BLaER1 (cell line): Measurements from ENCODE around the gene PTPRG.
"Not testable (repeated sequence)": the region's sequence is repeated elsewhere in the genome, so short reads cannot be mapped to it uniquely, and the experiment has no call there.

Experiments
- H3K27ac ChIP-seq: shearing (Covaris generic); formaldehyde crosslinking; 2 replicates; pipeline ENCODE4 v1.8.1; 2022
- H3K27me3 ChIP-seq: shearing (Covaris generic); formaldehyde crosslinking; 2 replicates; pipeline ENCODE4 v1.8.1; 2022
- H3K36me3 ChIP-seq: shearing (Covaris generic); formaldehyde crosslinking; 2 replicates; pipeline ENCODE4 v1.8.1; 2022
- H3K4me1 ChIP-seq: shearing (Covaris generic); formaldehyde crosslinking; 2 replicates; pipeline ENCODE4 v1.8.1; 2022
- H3K4me2 ChIP-seq: shearing (Covaris generic); formaldehyde crosslinking; 2 replicates; pipeline ENCODE4 v1.8.1; 2022
- H3K4me3 ChIP-seq: shearing (Covaris generic); formaldehyde crosslinking; 2 replicates; pipeline ENCODE4 v1.8.1; 2022
- H3K9ac ChIP-seq: shearing (Covaris generic); formaldehyde crosslinking; 2 replicates; pipeline ENCODE4 v1.8.1; 2022
- H3K9me3 ChIP-seq: shearing (Covaris generic); formaldehyde crosslinking; 2 replicates; pipeline ENCODE4 v1.8.1; 2022
- H4K20me1 ChIP-seq: shearing (Covaris generic); formaldehyde crosslinking; 2 replicates; pipeline ENCODE4 v1.8.1; 2022
- Cebpa-rat ChIP-seq: shearing (Covaris generic); IDR thresholded peaks from 2 replicates; pipeline ENCODE4 v1.8.1; 2022

Gene PTPRG

DNA sequence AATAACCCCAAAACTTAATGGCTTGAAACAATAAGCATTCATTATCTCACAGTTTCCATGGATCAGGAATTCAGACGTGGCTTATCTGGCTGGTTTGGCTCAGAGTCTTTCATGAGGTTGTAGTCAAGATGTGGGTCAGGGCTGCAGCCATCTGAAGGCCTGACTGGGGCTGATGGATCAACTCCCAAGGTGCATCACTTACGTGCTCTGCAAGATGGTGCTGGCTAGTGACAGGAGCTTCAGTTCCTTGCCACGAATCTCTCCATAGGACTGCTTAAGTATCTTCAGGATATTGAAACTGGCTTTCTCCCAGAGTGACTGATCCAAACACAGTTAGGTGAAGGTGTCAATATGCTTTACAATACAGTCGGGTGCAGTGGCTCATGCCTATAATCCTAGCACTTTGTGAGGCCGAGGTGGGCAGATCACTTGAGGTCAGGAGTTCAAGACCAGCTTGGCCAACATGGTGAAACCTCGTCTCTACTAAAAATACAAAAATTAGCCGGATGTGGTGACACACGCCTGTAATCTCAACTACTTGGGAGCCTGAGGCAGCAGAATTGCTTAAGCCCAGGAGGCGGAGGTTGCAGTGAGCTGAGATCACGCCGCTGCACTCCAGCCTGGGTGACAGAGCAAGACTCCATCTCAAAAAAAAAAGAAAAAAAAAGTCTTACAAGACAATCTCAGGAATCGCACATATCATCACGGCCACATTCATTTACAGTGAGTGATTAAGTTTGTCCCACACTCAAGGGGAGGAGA is 28.5 kb upstream of the PTPRG start:
- Histone ChIP-seq H3K4me1 (peaks cover 8% of the 10 kb centered on the region), H3K4me2 (no peak overlapping the region), H3K4me3 (no peak overlapping the region), H3K9ac (no peak overlapping the region), H3K27ac (no peak overlapping the region), H3K9me3 (no peaks in the 10 kb centered on the region), H3K27me3 (no peaks in the 10 kb centered on the region), H4K20me1 (no peaks in the 10 kb centered on the region), H3K36me3 (no peaks in the 10 kb centered on the region)
- TF ChIP-seq Cebpa-rat, result no peak

DNA sequence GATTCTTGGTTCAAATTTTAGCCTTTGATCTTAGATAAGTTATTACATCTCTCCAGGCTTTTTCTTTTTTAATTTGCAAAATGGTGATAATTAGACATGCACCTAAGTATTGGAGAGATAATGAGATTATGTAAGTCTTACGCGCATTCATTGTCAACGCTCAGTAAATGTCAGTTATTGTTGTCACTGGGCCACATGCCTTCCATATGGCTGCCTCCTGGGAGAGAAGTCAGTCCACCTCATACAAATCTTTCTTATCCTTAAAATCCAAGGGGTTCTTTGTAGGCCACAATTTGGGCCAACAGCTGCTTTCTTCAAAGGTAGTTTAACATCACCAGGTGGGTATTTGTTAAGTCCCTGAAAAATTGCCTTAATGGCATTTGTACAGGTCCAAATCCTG is 25.5 kb upstream of the PTPRG start:
- Histone ChIP-seq H3K27ac (no peak overlapping the region), H3K9me3 (no peaks in the 10 kb centered on the region), H3K4me2 (no peak overlapping the region), H3K9ac (no peak overlapping the region), H3K27me3 (no peaks in the 10 kb centered on the region), H4K20me1 (no peaks in the 10 kb centered on the region), H3K4me3 (no peak overlapping the region), H3K4me1 (peaks cover 8% of the 10 kb centered on the region), H3K36me3 (no peaks in the 10 kb centered on the region)
- TF ChIP-seq Cebpa-rat, result no peak

DNA sequence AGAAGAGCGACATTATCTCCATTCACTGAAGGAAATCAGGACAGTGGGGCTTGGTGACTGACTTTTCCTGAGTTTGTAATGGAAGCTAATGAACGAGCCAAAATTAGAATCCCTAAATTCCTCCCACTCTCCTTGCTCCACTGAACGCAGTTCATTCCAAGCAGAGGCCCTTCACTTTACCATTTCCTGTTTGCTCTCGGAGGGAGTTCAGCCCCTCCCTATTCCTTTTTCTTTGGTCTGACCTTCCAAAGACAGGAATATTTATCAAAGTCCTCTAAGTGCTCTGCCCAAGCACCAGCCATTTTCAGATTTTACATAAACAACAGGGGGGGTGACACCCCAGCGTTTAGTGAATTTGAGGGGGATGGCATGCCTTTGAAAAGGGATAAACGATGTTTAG is 24.0 kb upstream of the PTPRG start:
- Histone ChIP-seq H3K4me3 (no peak overlapping the region), H3K9me3 (no peaks in the 10 kb centered on the region), H3K27me3 (no peaks in the 10 kb centered on the region), H3K4me1 (peaks cover 8% of the 10 kb centered on the region), H4K20me1 (no peaks in the 10 kb centered on the region), H3K9ac (no peak overlapping the region), H3K27ac (no peak overlapping the region), H3K4me2 (peak overlapping the region; percentile 55), H3K36me3 (no peaks in the 10 kb centered on the region)
- no peak for TF ChIP-seq Cebpa-rat

DNA sequence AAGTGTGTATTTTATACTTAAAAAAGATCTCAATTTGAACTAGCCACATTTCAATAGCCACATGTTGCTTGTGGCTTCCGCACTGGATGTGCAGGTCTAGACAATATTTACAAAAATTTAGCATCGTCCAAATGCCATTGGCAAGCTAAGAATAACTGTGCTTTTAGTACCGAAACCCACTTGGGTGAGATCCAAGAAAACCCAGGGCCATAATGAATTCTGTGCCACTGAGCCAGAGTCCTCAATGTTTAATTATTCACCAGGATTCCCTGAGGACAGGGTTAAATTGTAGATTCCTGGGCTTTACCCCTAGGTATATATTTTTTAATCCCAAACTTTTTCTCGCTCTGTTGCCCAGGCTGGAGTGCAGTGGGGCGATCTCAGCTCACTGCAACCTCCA is 22.9 kb upstream of the PTPRG start:
- Histone ChIP-seq H3K4me3 (no peak overlapping the region), H3K27me3 (no peaks in the 10 kb centered on the region)
- no peak for TF ChIP-seq Cebpa-rat

DNA sequence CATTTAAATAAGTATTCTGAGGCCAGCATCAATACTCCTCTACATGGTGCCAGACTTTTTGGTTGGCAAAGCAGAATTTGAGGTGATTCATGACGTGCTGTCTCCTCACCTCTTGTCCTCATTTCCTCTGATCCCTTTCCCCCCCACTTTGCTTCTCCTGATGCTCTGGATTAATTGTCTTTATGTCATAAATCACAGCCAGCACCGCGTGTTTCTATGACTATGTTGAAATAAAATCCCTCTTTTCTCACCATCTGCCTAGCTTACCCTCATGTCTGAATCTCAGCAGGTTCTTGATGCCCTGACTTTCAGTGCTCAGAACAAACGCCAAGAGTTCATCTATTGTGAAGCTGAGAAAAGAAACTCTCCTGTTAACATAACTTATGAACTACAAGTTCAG is 19.7 kb upstream of the PTPRG start:
- no peaks in the 10 kb centered on the region for H3K27me3 ChIP-seq
- no peak overlapping the region for H3K9ac ChIP-seq
- no peaks in the 10 kb centered on the region for H3K9me3 ChIP-seq
- H3K4me2 ChIP-seq, result no peak overlapping the region
- no peak overlapping the region for H3K4me3 ChIP-seq
- no peaks in the 10 kb centered on the region for H3K36me3 ChIP-seq
- H3K27ac ChIP-seq, result no peak overlapping the region
- no peak for TF ChIP-seq Cebpa-rat
- peaks cover 8% of the 10 kb centered on the region for H3K4me1 ChIP-seq
- no peaks in the 10 kb centered on the region for H4K20me1 ChIP-seq

More for the DNA sequence above, 22.9 kb upstream of the PTPRG start:
- Histone ChIP-seq H3K4me2 (no peak overlapping the region), H3K9me3 (no peaks in the 10 kb centered on the region), H3K27ac (no peak overlapping the region), H3K36me3 (no peaks in the 10 kb centered on the region), H3K4me1 (peaks cover 8% of the 10 kb centered on the region), H3K9ac (no peak overlapping the region), H4K20me1 (no peaks in the 10 kb centered on the region)

DNA sequence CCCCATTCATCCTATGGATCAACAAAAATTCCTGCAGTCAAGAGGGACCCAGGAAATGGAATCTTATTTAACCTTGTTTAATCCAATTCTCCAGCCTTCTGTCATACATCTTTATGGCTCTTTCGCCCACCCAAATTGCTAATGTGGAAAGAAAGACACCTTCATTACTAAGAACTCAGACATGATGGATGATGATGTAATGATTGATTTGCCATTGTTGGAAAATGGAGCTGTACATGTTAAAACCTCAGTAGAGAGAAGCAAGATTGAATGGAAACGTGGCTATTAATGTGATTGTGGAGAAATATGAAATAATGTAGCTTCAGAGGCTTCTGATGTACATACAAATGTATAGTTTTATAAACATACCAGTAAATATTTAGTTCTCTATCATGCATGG is 15.7 kb upstream of the PTPRG start:
- Histone ChIP-seq H3K9me3 (no peaks in the 10 kb centered on the region), H3K27ac (no peak overlapping the region), H3K36me3 (no peaks in the 10 kb centered on the region), H3K27me3 (no peaks in the 10 kb centered on the region), H3K4me3 (no peak overlapping the region), H3K9ac (no peak overlapping the region), H3K4me1 (no peaks in the 10 kb centered on the region), H3K4me2 (no peak overlapping the region), H4K20me1 (no peaks in the 10 kb centered on the region)
- no peak for TF ChIP-seq Cebpa-rat

DNA sequence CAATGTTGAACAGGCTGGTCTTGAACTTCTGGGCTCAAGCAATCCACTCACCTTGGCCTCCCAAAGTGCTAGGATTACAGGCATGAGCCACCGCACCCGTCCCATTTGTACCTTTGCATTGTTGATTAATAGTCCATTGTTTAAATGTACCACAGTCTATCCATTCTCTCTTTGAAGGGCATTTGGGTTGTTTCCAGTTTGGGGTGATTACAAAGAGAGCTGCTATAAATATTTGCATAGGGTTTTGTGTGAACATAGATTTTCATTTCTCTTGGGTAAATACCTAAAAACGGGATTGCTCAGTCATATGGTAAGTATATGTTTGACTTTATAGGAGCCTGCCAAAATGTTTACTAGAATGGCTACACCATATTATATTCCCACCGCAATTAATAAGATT is 13.7 kb upstream of the PTPRG start:
- H3K27ac ChIP-seq, result no peak overlapping the region
- H4K20me1 ChIP-seq, result no peaks in the 10 kb centered on the region

DNA sequence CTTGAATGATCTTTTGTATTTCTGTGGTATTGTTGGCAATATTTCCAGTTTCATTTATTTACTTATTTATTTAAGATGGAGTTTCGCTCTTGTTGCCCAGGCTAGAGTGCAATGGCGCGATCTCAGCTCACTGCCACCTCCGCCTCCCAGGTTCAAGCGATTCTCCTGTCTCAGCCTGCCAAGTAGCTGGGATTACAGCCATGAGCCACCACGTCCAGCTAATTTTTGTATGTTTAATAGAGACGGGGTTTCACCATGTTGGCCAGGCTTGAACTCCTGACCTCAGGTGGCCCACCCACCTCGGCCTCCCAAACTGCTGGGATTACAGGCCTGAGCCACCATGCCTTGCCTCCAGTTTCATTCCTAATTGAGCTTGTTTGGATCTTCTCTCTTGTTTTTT is 8.7 kb upstream of the PTPRG start:
- H3K9ac ChIP-seq, H3K27me3 ChIP-seq, H3K4me3 ChIP-seq, H3K27ac ChIP-seq, H3K9me3 ChIP-seq, H3K4me1 ChIP-seq, H3K36me3 ChIP-seq, H3K4me2 ChIP-seq, H4K20me1 ChIP-seq: not testable (repeated sequence)

More for the DNA sequence above, 13.7 kb upstream of the PTPRG start:
- Histone ChIP-seq H3K9ac (no peak overlapping the region), H3K36me3 (no peaks in the 10 kb centered on the region), H3K27me3 (no peaks in the 10 kb centered on the region), H3K9me3 (no peaks in the 10 kb centered on the region), H3K4me1 (no peaks in the 10 kb centered on the region), H3K4me2 (no peak overlapping the region), H3K4me3 (no peak overlapping the region)
- no peak for TF ChIP-seq Cebpa-rat

DNA sequence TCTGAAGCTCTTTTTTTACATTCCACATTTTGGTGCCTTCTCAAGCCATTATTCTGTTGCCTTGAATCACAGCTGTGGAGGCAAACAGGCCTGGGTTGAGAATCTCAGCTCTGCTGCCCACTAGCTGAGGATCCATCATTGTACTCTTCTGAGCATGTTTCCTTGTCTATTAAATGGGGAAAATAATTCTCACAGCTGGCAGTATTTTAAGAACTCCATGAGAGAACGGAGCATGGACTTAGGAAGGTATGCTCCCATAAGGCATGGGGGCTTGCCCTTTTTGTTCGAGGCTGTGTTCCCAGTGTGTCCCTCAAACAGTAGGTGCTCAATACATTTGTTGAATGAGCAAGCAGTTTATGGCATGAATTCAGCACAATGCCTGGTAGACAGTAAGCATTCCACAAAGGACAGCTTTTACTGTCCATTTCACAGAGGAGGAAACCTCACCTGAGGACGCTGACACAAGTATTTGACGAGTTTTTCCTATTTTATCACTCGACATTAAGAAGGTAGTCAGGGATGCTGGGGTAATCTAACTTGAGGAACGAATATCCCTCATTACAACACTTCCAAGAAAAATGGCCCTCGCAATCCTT is 2.1 kb upstream of the PTPRG start:
- Histone ChIP-seq H3K27ac (no peak overlapping the region), H3K36me3 (no peaks in the 10 kb centered on the region), H3K4me3 (peak overlapping the region; percentile 83; the same call in 1 of the 2 replicates), H4K20me1 (peaks cover 21% of the 10 kb centered on the region), H3K9me3 (0 out of 2 replicates have a peak, but pooled peaks cover 6% of the 10 kb centered on the region), H3K4me1 (peaks cover 29% of the 10 kb centered on the region), H3K9ac (no peak overlapping the region), H3K4me2 (peak overlapping the region; percentile 98), H3K27me3 (peaks cover 28% of the 10 kb centered on the region)
- TF ChIP-seq Cebpa-rat, result no peak

DNA sequence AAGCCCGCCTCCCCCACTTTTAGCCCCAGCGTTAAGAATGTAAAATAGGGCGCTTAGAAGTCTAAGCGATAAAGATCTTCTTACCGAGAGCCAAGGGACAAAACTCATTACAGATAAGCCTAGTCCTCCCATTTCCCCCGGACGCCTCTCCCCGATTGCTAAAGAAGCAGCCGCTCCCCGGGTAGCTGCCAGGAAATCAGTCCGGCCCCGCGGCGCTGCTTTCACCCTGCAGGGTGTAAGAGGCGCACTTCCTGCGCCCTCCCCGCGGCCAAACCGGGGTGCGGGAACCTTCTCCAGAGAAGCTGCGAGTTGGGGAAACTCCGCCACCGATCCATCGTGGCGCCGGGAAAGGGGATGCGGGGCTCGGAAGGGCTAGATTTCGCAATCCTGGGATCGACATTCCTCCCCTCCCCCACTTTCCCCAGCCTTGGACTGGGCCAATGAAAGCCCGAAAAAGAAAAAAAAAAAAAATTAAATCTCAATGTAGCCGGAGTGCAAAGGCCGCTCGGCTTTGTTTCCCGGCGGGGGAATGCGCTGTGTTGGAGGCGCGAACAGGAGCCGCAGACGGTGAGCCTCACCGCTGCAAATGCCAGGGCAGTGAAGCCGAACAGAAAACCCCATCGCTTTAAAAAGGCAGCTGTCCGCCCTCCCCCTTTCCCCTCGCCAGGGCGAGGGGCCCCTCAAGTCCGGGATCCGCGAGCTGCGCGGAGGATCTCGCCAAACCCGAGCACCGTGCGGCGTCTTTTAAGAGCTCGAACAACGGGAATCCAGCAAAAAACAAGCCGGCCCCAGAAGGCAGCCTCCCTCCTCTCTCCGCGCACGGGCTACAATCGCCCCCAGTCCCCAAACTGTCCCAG is 626 bp upstream of the PTPRG start:
- 0 out of 2 replicates have a peak, but pooled peaks cover 6% of the 10 kb centered on the region for H3K9me3 ChIP-seq
- H4K20me1 ChIP-seq, result peaks cover 36% of the 10 kb centered on the region
- peak overlapping the region; percentile 88 for H3K27ac ChIP-seq
- H3K9ac ChIP-seq, result peak overlapping the region; percentile 87
- H3K4me1 ChIP-seq, result peaks cover 34% of the 10 kb centered on the region
- peaks cover 37% of the 10 kb centered on the region for H3K27me3 ChIP-seq
- peak overlapping the region; percentile 98 for H3K4me2 ChIP-seq
- peak overlapping the region; percentile 83 for H3K4me3 ChIP-seq
- peak; percentile 85 for TF ChIP-seq Cebpa-rat
- H3K36me3 ChIP-seq, result no peaks in the 10 kb centered on the region
